Ecto neural progenitor cell (in vitro differentiated cells): ENCODE results near the gene ADAP2.
A peak's percentile ranks its signal among the peaks of the same experiment; 100 is the strongest.
"Not testable (repeated sequence)": the region's sequence is repeated elsewhere in the genome, so short reads cannot be mapped to it uniquely, and the experiment has no call there.

Experiments used
- DNase-seq: peaks from one replicate; pipeline ENCODE4 v3.0.0-alpha.2; 2018; ENCODE audit warnings: low spot score

The ADAP2 gene

GRCh38 chr17:30969989-30970830 lies 48.5 kb downstream of the ADAP2 start:
- DNase-seq, result no peak

GRCh38 chr17:30970831-30971567 lies 49.3 kb downstream of the ADAP2 start, which contains the start of gene RNF135:
TSS of gene RNF135 (plus strand) at chr17:30971039. CDS start at chr17:30971074, 35 bp downstream.
- peak; percentile 92 for DNase-seq

- DNase-seq, result no peak
Measured at GRCh38 chr17:30975042-30975820, 53.5 kb downstream of the ADAP2 start.

GRCh38 chr17:30979919-30980318 lies 58.2 kb downstream of the ADAP2 start:
- not testable (repeated sequence) for DNase-seq

GRCh38 chr17:30981531-30982519 lies 60.1 kb downstream of the ADAP2 start:
- no peak for DNase-seq

- no peak for DNase-seq
Measured at GRCh38 chr17:30982855-30983254, 61.1 kb downstream of the ADAP2 start.

GRCh38 chr17:30990458-30990857 lies 68.7 kb downstream of the ADAP2 start:
- peak; percentile 7 for DNase-seq

GRCh38 chr17:30992551-30992950 lies 70.8 kb downstream of the ADAP2 start:
- DNase-seq, result no peak

- DNase-seq, result no peak
Measured at GRCh38 chr17:30995347-30995746, 73.6 kb downstream of the ADAP2 start.

- no peak for DNase-seq
Measured at GRCh38 chr17:30996486-30996885, 74.7 kb downstream of the ADAP2 start.

- no peak for DNase-seq
Measured at GRCh38 chr17:30997270-30997669, 75.5 kb downstream of the ADAP2 start.

GRCh38 chr17:30997842-30998241 lies 76.1 kb downstream of the ADAP2 start:
- DNase-seq, result no peak

GRCh38 chr17:31002047-31002446 lies 80.3 kb downstream of the ADAP2 start:
- no peak for DNase-seq

GRCh38 chr17:31003225-31003866 lies 81.6 kb downstream of the ADAP2 start:
- no peak for DNase-seq

GRCh38 chr17:31004160-31004559 lies 82.4 kb downstream of the ADAP2 start:
- no peak for DNase-seq

GRCh38 chr17:31007695-31008373 lies 86.1 kb downstream of the ADAP2 start:
- no peak for DNase-seq

GRCh38 chr17:31008374-31009041 lies 86.8 kb downstream of the ADAP2 start:
- DNase-seq, result peak; percentile 87
